ENCODE results near the gene PCGF3.
A peak's percentile ranks its signal among the peaks of the same experiment; 100 is the strongest.
"Not testable (repeated sequence)": the region's sequence is repeated elsewhere in the genome, so short reads cannot be mapped to it uniquely, and the experiment has no call there.

PCGF3 gene

DNA sequence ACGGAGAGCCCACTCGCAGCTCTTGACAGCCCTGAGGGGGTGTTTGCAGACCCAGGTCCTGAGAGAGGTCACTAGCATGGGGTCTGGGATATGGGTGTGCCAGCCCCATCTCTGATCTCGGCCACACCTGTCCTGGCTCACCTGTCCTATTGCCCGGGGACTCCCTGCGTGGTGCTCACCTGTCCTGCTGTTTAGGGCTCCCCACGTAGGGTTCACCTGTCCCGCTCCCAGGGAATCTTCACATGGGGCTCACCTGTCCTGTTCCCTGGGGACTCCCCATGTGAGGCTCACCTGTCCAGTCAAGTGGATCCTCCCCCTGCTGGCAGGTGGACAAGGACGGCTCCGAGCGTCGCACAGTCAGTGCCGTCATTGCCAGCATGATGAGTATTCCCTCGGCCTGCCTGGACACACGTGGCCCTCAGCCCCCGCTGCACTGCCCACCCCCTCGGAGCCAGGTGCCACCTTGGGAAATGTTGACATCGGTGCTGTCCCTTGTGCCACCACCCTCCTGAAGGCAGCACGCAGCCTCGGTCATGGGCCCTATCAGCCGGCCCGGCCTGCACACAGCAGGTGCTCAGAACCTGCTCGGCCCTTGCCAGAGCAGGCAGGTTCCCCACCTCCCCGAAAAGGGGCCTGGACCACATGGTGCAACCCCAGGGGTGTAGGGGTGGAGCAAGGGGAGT lies 23.0 kb upstream of the PCGF3 start:
- DNase-seq, result no peak

DNA sequence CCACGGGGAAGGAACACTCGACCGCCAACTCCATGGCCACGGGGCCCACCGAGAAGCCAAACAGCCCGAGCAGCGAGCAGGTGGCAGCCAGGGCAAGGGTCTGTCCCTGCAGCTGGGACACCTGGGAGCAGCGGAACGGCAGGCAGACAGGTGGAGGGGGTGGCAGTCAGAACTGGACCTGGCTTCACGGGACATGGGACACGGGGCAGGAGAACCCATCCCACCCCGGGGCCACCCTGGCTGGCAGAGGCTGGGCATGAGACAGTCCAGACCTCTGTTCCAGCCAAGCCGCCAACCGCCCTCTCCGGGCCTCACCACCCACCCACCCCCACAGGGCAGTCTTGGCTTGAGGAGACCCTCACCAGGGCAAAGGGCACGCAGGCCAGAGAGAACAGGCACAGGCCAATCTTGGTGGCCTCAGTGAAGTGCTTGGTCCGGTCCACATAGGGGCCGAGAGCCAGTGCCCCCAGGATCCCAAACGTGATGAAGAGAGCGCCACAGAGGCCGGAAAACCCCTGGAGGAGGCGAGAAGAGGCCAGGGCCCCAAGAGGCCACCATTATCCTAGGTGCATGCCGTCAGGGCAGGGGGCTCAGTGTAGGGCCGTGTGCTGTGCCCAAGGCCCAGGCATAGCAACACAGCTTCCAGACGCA lies 22.3 kb upstream of the PCGF3 start:
- no peak for DNase-seq

DNA sequence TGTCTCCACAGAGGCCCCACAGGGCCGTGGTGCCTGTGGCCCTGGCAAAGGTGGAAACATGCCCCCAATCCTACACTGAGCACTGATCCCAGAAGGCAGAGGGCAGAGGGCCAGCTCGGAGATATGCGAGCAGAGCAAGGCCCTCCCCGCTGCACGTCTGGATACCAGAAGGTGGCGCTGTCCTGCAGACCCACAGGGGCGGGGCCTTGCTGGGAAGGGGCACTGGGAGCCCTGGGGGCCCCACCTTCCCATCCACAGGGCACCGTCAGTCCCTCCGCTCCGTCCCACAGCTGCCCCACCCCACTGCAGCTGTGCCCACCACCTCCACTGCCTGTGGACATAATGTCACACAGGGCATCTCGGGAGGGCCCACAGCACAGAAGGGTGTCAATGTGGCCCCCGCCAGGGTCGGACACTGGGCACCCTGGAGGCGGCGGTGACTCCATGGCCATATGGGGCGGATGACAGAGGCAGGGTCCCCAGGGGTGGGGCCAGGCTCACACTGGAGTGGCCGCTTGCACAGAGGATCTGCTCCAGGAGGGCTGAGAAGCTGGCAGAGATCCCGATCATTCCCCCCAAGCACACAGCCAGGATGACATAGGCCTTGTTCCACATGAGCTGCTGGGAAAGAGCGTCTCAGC lies 21.5 kb upstream of the PCGF3 start:
- peak in 36 of 56 donors; percentile 14 to 77 (median 54) for DNase-seq

DNA sequence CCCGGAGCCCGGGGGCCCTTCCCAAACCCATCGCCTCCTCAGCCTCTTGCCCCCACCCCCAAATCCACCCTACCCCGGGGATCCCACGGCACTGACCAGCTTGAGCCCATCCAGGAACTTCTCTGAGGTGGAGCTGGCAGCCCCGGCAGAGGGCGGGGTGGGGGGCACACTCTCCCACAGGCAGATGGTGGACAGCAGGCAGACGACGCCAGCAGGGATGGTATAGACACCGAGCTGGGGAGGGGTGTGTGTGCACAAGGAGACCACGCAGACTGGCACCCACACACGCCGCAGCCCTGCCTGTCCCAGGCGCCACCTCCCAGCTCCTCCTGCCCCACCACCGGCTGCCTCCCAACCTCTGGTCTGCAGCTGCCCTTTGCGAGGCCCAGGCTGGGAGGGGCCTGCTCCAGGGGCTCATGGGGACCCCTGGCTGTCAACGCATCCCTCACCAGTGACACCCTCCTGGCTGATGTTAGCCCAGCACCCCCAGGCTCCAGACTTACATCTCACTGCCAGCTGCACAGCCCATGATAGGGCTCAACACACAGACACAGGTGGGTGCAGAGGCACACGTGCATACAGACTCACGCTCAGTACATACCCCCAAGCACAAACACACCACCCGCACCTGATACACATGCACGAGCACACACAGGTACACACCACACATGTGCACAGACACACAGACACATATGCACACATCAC lies 20.9 kb upstream of the PCGF3 start:
- DNase-seq, result no peak

DNA sequence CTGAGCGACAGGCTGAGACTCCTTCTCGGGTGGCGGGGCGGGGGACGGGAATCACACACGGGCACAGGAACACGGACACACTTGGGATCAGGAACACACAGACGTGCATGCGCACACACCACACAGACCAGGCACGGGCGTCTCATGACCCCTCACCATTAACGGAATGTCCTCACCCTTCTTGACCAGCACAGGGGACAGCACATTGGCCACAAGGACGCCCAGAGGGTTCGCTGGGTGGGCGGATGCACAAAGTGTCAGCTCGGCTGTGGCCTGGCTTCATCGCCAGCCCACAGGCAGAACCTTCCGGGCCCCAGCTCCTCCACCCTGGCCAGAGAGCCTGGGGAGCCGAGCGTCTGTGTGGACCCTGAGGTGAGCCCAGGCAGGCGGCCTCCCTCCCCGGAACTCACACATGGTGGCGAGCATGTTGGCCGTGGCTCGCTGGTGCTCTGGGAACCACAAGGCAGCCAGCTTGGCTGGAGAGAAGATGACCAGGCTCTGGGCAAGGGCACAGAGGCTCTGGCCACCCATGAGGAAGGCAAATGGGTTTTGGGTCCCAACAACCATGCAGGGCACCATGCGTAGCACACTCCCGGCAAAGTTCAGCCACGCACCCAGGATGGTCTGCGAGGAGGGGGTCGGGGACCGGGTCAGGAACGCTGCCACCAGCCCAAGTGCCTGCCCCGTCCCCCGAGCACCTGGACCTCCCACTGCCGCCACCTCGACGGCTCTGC lies 19.8 kb upstream of the PCGF3 start:
- DNase-seq, result no peak

DNA sequence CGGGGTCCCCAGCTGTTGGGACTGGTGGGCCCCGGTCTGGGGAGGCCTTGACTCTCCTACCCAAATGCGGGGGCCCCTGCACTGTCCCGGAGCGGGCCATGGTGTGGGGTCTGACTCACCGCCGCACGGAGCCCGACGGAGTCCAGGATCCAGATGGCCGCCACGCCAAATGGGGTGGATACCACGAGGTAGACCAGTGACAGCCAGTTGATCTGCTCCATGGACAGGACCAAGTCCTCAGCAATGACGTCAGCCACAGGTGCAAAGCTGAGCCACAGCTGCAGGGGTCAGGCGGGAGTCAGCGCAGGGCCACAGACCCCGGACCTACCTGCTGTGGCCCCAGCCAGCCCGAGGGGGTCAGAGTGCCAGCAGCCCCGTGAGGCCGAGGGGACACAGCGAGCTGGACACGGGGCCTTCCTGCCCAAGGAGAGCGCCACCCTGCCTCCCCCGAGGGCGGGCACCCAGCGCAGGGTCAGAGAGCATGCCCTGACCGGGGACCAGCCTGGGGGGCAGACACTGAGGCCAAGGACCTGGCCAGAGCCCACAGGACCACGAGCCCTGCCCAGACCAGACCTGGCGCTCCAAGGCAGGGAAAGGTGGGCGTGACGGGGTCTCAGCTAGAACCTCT lies 19.1 kb upstream of the PCGF3 start:
- no peak for DNase-seq

DNA sequence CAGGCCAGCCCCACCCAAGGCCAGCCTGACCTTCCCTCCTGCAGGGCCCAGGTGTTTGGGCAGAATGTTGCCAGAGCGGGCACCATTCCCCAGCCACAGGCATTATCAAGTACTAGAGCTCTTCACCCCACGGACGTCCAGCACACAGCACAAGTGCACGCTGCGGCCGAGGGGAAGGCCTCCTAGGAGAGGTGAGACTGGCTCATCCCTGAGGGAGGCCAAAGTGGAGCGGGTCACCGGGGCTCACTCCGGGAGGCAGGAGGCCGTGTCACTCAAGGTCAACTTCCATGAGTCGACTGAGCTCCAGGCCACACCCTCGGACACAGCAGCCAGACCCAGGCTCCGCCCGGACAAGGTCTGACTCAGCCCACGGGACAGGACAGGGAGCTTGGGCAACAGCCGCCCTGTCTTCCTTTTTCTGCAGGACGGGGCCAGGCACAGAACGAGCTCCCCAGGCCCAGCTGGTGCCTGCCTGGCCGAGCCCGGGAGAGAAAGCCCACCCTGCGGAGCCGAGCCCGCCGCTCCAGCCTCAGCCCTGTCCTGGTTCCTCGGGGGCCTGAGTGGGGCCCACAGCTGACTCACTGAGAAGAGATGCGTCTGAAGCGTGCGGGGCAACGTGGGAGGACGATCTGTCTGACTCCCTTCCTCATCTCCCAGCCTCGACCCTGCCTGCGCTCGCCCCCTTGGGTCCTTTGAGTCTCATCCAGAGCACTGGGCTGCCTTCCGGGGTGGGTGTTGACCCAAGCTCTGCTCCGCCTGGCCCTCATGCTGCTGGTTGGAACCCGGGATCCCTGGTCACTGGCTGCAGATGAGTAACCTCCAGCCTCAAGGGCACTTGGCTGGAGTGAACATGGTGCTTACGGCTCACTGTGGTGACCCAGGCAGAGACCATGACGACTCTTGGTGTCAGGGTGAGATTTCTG lies 18.3 kb upstream of the PCGF3 start:
- DNase-seq, result no peak

DNA sequence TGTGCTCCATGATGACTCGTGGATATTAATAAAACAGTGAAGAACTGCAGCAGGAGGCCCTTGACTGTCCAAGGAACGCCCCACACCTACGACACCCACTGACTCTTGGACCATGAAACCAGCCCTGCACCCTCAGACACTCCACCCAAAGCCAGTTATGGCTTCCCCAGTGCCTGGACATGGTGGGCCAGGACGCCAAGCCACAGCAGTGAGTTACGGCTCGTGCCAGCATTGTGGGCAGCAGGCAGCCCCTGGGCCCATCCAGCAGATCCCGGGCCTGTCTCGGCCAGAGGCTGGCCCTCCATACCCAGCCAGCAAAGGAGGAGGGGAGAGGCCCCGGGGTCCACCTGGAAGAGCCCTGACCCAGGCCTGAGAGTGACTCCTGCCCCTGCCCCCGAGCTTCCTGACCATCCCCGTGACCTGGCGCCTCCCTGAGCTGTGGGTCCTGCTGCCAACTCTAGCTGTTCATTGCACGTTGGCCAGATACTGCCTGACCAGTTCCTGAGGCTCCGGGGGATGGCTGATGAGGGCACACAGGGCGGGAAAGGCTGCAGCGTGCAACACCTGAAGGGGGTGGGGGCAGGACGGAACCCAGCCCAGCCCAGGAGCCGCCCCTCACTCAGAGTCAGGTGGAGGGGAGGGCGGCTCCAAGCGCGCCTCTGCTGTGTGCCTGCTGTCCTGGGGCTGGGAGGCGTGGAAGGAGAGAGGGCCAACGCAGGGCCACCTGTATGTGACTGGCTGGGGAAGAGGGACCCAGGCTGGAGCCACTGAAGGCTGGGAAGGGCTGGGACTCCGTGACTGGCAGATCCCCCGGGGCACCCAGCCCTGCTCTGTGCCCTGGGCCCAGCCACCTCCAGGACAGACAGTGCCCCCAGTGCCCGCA lies 17.4 kb upstream of the PCGF3 start:
- DNase-seq, result no peak

DNA sequence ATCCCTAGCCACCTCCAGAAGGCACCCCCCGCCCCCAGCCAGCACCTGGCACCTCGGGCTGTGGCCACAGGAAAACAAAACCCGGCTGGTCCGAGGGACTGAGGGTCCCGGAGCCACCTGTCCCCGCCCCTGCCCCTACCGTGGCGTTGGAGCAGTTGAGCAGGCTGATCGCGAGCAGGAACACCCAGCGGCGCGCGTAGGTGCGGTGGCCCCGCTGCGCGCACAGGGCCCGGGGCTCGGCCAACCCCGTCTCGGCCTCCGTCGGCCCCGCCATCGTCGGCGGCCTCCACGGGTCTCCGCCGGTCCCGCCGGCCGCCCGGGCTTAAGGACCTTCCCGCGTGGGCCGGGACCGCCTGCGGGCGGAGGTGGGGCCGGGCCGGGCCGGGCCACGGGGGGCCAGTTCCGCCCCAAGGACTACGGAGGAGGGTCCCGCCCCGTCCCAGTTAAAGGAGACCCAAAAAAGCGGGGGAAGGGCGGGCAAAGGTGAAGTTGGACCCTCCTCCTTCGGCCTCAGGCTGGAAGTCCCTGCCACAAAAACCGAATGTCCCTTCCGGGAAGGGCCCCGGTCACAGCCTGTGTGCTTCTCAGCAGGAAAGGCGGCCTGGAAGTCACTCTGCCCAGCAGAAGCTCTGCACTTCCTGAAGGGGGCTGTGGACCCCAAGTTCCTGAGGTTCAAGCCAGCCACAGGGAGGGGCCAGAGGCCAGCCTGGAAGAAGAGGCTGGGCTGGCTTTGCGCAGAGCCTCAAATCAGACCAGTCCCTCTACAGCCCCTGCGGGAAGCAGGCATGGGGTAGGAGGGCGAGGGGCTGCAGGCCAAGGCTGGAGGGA lies 16.6 kb upstream of the PCGF3 start, which contains the start of gene SLC49A3:
Gene SLC49A3, minus strand, starts transcription at position 298 of the 828 bp plus-strand sequence. Its CDS starts 24 bp downstream, at position 274.
- DNase-seq, result no peak

DNA sequence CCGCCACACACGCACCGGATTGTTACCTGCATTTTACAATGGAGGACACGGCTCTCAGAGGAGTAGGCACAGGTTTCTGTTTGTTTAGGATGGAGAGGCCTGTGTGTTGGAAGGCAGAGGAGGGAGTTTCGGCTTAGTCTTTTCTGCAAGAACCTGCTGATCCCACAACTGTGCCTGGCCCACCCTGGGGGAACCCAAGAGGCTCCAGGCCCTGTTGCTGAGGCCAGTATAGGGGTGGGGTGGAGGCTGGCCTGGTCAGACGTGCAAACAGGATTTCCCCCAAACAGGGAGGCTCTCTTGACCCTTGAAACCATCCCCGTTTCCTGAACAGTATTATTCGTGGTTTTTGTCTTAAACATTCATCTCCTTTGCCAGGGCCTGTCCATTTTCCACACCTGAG lies 15.9 kb upstream of the PCGF3 start:
- DNase-seq, result no peak

DNA sequence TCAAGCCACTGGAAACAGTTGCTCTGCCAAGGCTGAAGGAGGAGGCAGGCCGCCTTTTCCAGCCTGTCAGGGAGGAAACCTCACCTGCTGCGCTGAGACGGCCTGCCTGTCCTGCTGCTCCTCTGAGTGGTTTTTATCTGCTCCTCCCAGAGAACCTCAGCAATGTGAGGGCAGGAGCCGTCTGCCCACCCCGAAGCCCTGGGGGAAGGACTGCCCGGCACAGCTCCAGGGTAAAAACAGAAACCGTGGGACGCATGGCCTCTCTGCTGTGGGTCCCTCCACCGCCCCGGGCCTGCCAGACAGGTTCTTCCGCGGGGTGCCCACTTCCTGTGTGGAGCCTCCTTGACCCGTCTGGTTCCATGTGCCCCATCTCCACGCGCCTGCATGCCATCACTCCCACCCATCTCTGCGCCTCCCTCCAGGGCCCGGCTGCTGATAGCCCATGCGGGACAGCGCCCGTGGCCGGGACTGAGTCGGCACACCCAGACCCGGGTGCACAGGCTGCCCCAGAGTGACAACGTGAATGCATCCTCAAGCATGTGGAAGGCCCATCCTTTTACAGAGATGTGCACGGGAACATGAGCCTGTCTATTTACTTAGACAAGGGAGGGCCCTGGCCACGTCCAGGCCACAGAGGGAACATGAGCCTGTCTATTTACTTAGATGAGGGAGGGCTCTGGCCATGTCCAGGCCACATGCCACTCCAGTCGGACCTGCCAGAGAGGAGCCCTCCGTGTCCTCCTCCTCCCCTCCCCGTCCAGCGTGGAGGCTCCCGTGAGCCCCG lies 12.7 kb upstream of the PCGF3 start:
- no peak for DNase-seq

DNA sequence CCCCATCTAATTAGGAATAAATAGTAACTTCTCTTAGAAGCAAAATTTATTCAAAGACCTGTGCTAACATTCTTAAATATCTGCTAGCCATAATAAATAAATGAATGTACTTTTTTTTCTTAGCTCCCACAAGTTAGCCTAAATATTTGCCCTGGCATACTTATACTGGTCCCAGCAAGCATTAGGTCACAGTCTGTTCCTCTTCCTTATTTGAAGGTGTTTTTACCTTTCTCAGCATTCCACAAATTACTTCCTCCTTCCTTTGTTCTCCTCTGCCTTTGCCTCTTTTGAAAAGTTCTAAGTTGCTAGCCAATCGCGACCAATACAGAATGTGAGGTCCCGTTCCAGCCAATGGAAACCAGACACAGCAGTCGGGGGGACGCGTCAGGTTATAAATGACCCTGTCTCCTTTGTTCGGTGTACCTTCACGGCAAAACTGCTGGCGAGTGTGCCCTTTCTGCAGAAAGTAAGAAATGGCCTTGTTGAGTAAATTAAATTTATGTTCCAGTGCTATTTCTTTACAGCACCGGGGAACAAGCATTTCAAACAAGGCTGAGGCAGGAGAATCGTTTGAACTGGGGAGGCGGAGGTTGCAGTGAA lies 11.2 kb upstream of the PCGF3 start:
- DNase-seq, result not testable (repeated sequence)

DNA sequence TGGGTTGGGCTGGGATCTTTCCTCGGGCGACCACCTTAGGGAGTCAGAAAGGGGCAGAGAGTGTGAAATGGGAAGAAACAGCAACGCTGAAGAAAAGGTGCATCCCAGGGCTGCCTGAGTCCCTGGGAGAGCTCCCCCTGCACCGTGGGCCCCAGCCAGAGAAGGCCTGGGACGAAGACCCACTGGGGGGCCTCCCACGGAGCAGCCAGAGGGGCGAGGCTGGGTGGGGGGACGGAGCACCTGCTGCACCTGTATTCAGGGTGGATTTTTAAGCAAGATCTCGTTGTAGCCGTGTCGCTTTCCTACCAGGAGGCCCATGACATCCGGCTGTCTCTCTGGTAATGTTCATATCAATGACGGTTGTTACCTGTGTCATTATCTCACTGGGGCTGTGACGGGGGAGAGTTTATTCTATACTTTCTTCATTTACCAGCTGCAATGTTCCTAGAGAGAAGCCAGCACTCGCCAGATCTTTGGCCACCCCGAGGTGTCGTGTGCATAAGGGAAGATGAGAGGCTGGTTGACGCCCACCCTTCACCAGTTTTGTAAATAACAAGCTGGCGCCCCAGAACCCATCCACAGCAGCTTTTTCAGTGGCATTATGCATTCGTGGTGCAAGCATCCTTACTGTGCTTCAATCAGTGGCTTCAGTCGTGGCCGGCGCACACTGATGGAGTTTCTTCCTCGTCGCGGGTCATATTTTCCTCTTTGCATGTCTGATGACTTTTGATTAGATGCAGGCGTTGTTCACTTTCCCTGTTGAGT lies 5.6 kb upstream of the PCGF3 start:
- DNase-seq, result no peak

DNA sequence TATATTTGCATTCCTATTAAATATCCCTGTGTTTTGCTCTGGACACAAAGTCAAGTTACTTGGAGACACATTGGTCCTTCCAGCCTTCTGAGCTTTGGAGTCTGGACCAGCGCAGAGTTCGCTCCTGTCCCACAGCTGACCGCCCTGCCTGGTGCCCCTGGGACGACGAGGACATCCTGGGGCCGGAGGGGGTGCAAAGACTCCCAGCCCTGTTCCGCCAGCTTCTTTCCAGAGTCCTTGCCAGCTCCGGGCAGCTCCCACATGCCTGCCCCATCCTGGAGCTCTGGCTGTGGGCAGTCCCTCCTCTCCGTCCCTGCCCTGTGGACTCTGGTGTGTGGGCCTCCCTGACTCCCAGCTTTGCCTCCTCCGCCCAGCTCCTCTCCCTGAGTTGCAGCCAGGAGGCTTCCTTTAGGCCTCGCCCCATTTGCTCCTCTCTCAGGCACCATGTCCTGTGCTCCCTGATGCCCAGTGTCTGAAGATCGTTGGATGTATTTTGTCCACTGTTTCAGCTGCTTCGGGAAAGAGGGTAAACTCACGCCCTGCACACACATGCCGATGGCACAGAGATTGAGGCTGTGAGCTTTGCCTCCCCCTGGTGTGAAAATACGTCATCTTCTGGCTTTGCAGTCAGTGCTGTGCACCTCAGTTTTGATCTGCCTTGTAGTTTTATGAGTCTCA lies 4.9 kb upstream of the PCGF3 start:
- no peak for DNase-seq

DNA sequence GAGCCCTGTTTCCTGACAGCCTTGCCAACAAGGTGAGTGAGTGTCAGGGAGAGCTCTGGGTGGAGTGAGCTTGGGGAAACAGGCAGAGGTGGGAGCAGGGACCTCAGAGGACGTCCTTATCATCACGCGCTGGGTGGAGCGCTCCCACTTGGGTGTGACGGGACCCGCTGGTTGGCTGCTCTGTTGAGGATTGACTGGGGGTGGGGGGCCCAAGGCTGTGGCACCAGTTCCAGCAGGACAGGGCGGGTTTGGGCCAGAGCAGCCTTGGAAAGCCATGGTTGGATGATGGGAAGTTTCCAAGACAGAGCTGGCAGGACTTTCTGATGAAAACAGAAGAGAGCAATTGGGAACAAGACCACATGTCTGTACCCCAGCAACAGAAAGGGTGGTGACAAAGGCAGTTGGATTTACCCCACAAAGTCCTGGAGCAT lies 3.0 kb upstream of the PCGF3 start:
- DNase-seq, result peak in 2 of 56 donors; percentile 26 to 47

Measured in amygdala (tissue), 56 donors.